ENCODE data around the gene FRMD8.
A peak's percentile ranks its signal among the peaks of the same experiment; 100 is the strongest.

FRMD8 gene

GRCh38 chr11:65432686-65433582 lies 46.5 kb downstream of the FRMD8 start:
- Histone ChIP-seq H3K36me3 (peaks cover 38% of the 10 kb centered on the region), H4K20me1 (peaks cover 98% of the 10 kb centered on the region), H3K4me2 (no peak overlapping the region), H3K9me3 (no peaks in the 10 kb centered on the region), H3K27me3 (no peaks in the 10 kb centered on the region), H3K4me1 (peaks cover 91% of the 10 kb centered on the region), H3K27ac (no peak overlapping the region), H3K9ac (no peak overlapping the region), H3K4me3 (no peak overlapping the region)
- no peak for TF ChIP-seq Cebpa-rat (IDR thresholded peaks at IDR 0.05)

GRCh38 chr11:65433657-65434056 lies 47.2 kb downstream of the FRMD8 start:
- peaks cover 98% of the 10 kb centered on the region for H4K20me1 ChIP-seq
- peaks cover 90% of the 10 kb centered on the region for H3K4me1 ChIP-seq
- H3K9me3 ChIP-seq: no peaks in the 10 kb centered on the region
- peaks cover 44% of the 10 kb centered on the region for H3K36me3 ChIP-seq
- H3K9ac ChIP-seq: no peak overlapping the region
- no peaks in the 10 kb centered on the region for H3K27me3 ChIP-seq
- TF ChIP-seq Cebpa-rat (IDR thresholded peaks at IDR 0.05): no peak
- 0 out of 2 replicates have a peak overlapping the region, but pooled peaks have one; percentile 2 for H3K4me2 ChIP-seq
- no peak overlapping the region for H3K4me3 ChIP-seq
- H3K27ac ChIP-seq: no peak overlapping the region

GRCh38 chr11:65434057-65434666 lies 47.7 kb downstream of the FRMD8 start:
- peaks cover 90% of the 10 kb centered on the region for H3K4me1 ChIP-seq
- peaks cover 46% of the 10 kb centered on the region for H3K36me3 ChIP-seq
- H3K27me3 ChIP-seq: no peaks in the 10 kb centered on the region
- H3K4me3 ChIP-seq: no peak overlapping the region
- no peaks in the 10 kb centered on the region for H3K9me3 ChIP-seq
- 0 out of 2 replicates have a peak overlapping the region, but pooled peaks have one; percentile 2 for H3K4me2 ChIP-seq
- TF ChIP-seq Cebpa-rat (IDR thresholded peaks at IDR 0.05): no peak
- H4K20me1 ChIP-seq: peaks cover 98% of the 10 kb centered on the region
- H3K27ac ChIP-seq: no peak overlapping the region
- H3K9ac ChIP-seq: no peak overlapping the region

GRCh38 chr11:65434667-65435410 lies 48.4 kb downstream of the FRMD8 start:
- no peak overlapping the region for H3K27ac ChIP-seq
- 0 out of 2 replicates have a peak overlapping the region, but pooled peaks have one; percentile 2 for H3K4me2 ChIP-seq
- no peak for TF ChIP-seq Cebpa-rat (IDR thresholded peaks at IDR 0.05)
- peaks cover 90% of the 10 kb centered on the region for H3K4me1 ChIP-seq
- no peak overlapping the region for H3K4me3 ChIP-seq
- no peak overlapping the region for H3K9ac ChIP-seq
- peaks cover 98% of the 10 kb centered on the region for H4K20me1 ChIP-seq
- H3K36me3 ChIP-seq: peaks cover 46% of the 10 kb centered on the region
- no peaks in the 10 kb centered on the region for H3K9me3 ChIP-seq
- no peaks in the 10 kb centered on the region for H3K27me3 ChIP-seq

- H3K27me3 ChIP-seq: no peaks in the 10 kb centered on the region
- peaks cover 90% of the 10 kb centered on the region for H3K4me1 ChIP-seq
- H4K20me1 ChIP-seq: peaks cover 98% of the 10 kb centered on the region
- peaks cover 46% of the 10 kb centered on the region for H3K36me3 ChIP-seq
- no peak overlapping the region for H3K27ac ChIP-seq
- no peak overlapping the region for H3K9ac ChIP-seq
- no peak overlapping the region for H3K4me3 ChIP-seq
- H3K4me2 ChIP-seq: no peak overlapping the region
- TF ChIP-seq Cebpa-rat (IDR thresholded peaks at IDR 0.05): no peak
- H3K9me3 ChIP-seq: no peaks in the 10 kb centered on the region
These were observed 49.0 kb downstream of the FRMD8 start for GRCh38 chr11:65435411-65435931.

GRCh38 chr11:65435981-65436411 lies 49.6 kb downstream of the FRMD8 start:
- TF ChIP-seq Cebpa-rat (IDR thresholded peaks at IDR 0.05): no peak
- H4K20me1 ChIP-seq: peaks cover 98% of the 10 kb centered on the region
- no peak overlapping the region for H3K4me3 ChIP-seq
- H3K4me1 ChIP-seq: peaks cover 90% of the 10 kb centered on the region
- no peaks in the 10 kb centered on the region for H3K27me3 ChIP-seq
- peaks cover 46% of the 10 kb centered on the region for H3K36me3 ChIP-seq
- H3K9me3 ChIP-seq: no peaks in the 10 kb centered on the region
- H3K9ac ChIP-seq: no peak overlapping the region
- H3K4me2 ChIP-seq: no peak overlapping the region
- peak overlapping the region; percentile 4; the same call in 1 of the 2 replicates for H3K27ac ChIP-seq

- Histone ChIP-seq H3K4me2 (no peak overlapping the region), H3K36me3 (peaks cover 46% of the 10 kb centered on the region), H3K9me3 (no peaks in the 10 kb centered on the region), H4K20me1 (peaks cover 98% of the 10 kb centered on the region), H3K4me1 (peaks cover 90% of the 10 kb centered on the region), H3K27ac (peak overlapping the region; percentile 4; the same call in 1 of the 2 replicates), H3K4me3 (no peak overlapping the region), H3K9ac (no peak overlapping the region), H3K27me3 (no peaks in the 10 kb centered on the region)
- no peak for TF ChIP-seq Cebpa-rat (IDR thresholded peaks at IDR 0.05)
These were observed 50.1 kb downstream of the FRMD8 start for GRCh38 chr11:65436412-65437032.

- no peak overlapping the region for H3K4me3 ChIP-seq
- H3K27me3 ChIP-seq: no peaks in the 10 kb centered on the region
- no peak overlapping the region for H3K27ac ChIP-seq
- H4K20me1 ChIP-seq: peaks cover 98% of the 10 kb centered on the region
- H3K4me2 ChIP-seq: no peak overlapping the region
- TF ChIP-seq Cebpa-rat (IDR thresholded peaks at IDR 0.05): no peak
- H3K9ac ChIP-seq: no peak overlapping the region
- peaks cover 46% of the 10 kb centered on the region for H3K36me3 ChIP-seq
- H3K9me3 ChIP-seq: no peaks in the 10 kb centered on the region
- H3K4me1 ChIP-seq: peaks cover 90% of the 10 kb centered on the region
These were observed 51.2 kb downstream of the FRMD8 start for GRCh38 chr11:65437436-65438227.

Measured in BLaER1 (cell line).